ENCODE data around the gene PHETA2. TPM values are rescaled to one million over a fixed set of nuclear protein-coding genes. Genes with fewer than 3 reads are reported as not detected.

PHETA2 gene
- total RNA-seq, 1 experiment from 2014 or later = 2.6 TPM

DNA sequence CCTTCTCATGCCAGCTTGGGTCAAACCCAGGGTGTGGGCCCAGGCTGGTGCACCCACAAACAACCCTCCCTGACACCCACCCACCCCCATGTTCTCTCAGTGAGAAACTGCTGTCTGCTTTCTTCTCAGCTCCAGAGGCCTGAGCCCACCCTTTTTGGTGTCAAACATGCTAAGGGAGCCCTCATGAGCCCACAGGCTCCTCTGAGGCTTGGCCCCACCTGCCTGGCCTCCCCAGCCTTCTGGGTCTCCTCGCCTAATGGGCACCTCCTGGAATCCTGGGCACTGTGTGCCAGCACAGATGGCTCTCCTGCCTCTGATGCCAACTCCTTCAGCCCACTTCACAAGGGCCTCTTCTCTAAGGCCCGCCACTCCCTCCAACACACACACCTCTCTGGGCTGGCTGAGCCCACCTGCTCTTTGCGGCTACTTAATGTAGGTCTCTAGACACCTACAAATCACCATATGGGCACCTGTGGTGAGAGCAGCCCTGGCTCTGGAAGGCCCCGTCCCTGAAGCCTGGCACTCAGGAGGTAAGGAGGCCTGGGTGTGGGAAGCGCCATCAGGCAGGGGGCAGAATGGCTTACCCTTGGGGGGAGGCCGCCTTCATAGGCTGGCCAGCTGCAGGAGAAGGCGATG lies 7.8 kb upstream of the PHETA2 start:
- no peaks in the 10 kb centered on the region for H3K79me2 ChIP-seq (ENCODE audit: insufficient read depth, low read length)
- no peak overlapping the region for H3K56ac ChIP-seq (ENCODE audit: insufficient read length, low read depth, low read length)
- no peak overlapping the region for H4K91ac ChIP-seq (ENCODE audit: insufficient read length, low read depth, low read length)
- H3K18ac ChIP-seq (ENCODE audit: insufficient read length, low read depth, low read length) = no peak overlapping the region
- no peak overlapping the region for H3K14ac ChIP-seq (ENCODE audit: insufficient read depth, low read length)
- Mint-ChIP-seq H3K9me3 (no peaks in the 10 kb centered on the region; a peak in 2 of 5 replicates), H3K27me3 (ENCODE audit: low read depth) (no peaks in the 10 kb centered on the region; the same call in none of the 2 replicates), H3K4me1 (peaks cover 23 to 27% of the 10 kb centered on the region in 2 experiments), H3K36me3 (ENCODE audit: insufficient read depth in 1 of 3, low read depth in 3 of 3) (peaks cover 23 to 49% (median 39%) of the 10 kb centered on the region in 3 experiments), H3K27ac (peak overlapping the region in 2 of 3 experiments; percentile 48 to 69; a peak in 2 of 7 replicates), H3K4me3 (no peak overlapping the region; a peak in 1 of 5 replicates)
- no peak overlapping the region for H2BK15ac ChIP-seq (ENCODE audit: low read depth, low read length)
- DNase-seq = no peak
- no CpG with 5 or more reads among the region's 7 CpGs for WGBS (ENCODE audit: extremely low coverage, insufficient read length, low lambda C conversion rate)
- H3K27me3 ChIP-seq (ENCODE audit: insufficient read depth, low read length) = no peaks in the 10 kb centered on the region
- H3K23ac ChIP-seq (ENCODE audit: insufficient read length, low read depth, low read length) = no peak overlapping the region
- no peaks in the 10 kb centered on the region for H3K9me3 ChIP-seq (ENCODE audit: control insufficient read depth, low read depth, low read length)
- no peak overlapping the region for H4K5ac ChIP-seq (ENCODE audit: insufficient read length, low read depth, low read length)
- no peaks in the 10 kb centered on the region for H4K20me1 ChIP-seq (ENCODE audit: control insufficient read depth, insufficient read depth, insufficient read length)
- H3T11ph ChIP-seq (ENCODE audit: low read length) = no peak overlapping the region
- no peaks in the 10 kb centered on the region for H3K79me1 ChIP-seq (ENCODE audit: insufficient read depth, low read depth, low read length, poor library complexity, severe bottlenecking)
- H2BK20ac ChIP-seq (ENCODE audit: low read depth, low read length, poor library complexity, severe bottlenecking) = no peak overlapping the region
- TF ChIP-seq, protein P1, sequence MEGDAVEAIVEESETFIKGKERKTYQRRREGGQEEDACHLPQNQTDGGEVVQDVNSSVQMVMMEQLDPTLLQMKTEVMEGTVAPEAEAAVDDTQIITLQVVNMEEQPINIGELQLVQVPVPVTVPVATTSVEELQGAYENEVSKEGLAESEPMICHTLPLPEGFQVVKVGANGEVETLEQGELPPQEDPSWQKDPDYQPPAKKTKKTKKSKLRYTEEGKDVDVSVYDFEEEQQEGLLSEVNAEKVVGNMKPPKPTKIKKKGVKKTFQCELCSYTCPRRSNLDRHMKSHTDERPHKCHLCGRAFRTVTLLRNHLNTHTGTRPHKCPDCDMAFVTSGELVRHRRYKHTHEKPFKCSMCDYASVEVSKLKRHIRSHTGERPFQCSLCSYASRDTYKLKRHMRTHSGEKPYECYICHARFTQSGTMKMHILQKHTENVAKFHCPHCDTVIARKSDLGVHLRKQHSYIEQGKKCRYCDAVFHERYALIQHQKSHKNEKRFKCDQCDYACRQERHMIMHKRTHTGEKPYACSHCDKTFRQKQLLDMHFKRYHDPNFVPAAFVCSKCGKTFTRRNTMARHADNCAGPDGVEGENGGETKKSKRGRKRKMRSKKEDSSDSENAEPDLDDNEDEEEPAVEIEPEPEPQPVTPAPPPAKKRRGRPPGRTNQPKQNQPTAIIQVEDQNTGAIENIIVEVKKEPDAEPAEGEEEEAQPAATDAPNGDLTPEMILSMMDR (conservative IDR thresholded peaks at IDR 0.05) = no peak
- no peak overlapping the region for H2BK12ac ChIP-seq (ENCODE audit: insufficient read length, low read depth, low read length)
- H2AK5ac ChIP-seq (ENCODE audit: insufficient read length, low read length) = no peak overlapping the region
- no peak overlapping the region for H2BK120ac ChIP-seq (ENCODE audit: low read depth, low read length, poor library complexity, severe bottlenecking)
- no peak overlapping the region for H3K4me2 ChIP-seq (ENCODE audit: insufficient read depth, insufficient read length, low read length)
- H2AFZ ChIP-seq (ENCODE audit: low read length) = no peak overlapping the region
- no peak overlapping the region for H3K9ac ChIP-seq (ENCODE audit: extremely low read depth, insufficient read length, low read length)
- no peak overlapping the region for H2BK5ac ChIP-seq (ENCODE audit: insufficient read length, low read length)
- H4K8ac ChIP-seq (replicated peaks; ENCODE audit: insufficient read length, low read depth, low read length) = no peak overlapping the region
- H3K4ac ChIP-seq (ENCODE audit: low read depth, low read length) = no peak overlapping the region
- peaks cover 8% of the 10 kb centered on the region for H3K23me2 ChIP-seq (ENCODE audit: insufficient read length, low read depth, low read length, poor library complexity, severe bottlenecking)
- peaks cover 10% of the 10 kb centered on the region; the same call in 1 of the 2 replicates for H3K4me1 ChIP-seq (ENCODE audit: insufficient read depth, low read length)
- H3K27ac ChIP-seq (ENCODE audit: insufficient read length, low read depth, low read length) = no peak overlapping the region

Measured in H9 (cell line).